Memory B cell (primary cell): Measurements from ENCODE around the gene TMTC2.

Experiments used
- ATAC-seq: fragments of 150-1000 bp; cut with Tn5 transposase; 2 replicates; pipeline ENCODE4 v1.10.0; 2021; ENCODE audit warnings: low read depth, mild to moderate bottlenecking, moderate library complexity
- DNase-seq, 2 donors: peaks; one replicate each; pipeline ENCODE4 v3.0.0; 2022; ENCODE audit warnings: low spot score in 2 of 2
- H3K27ac Mint-ChIP-seq: one replicate; pipeline ENCODE4 v1.8.0; 2022; ENCODE audit warnings: mild to moderate bottlenecking, moderate library complexity, mixed read lengths
- H3K27me3 Mint-ChIP-seq: one replicate; pipeline ENCODE4 v1.8.0; 2022; ENCODE audit warnings: mixed read lengths
- H3K36me3 Mint-ChIP-seq: one replicate; pipeline ENCODE4 v1.8.0; 2022; ENCODE audit warnings: mild to moderate bottlenecking, mixed read lengths
- H3K4me1 Mint-ChIP-seq: one replicate; pipeline ENCODE4 v1.8.0; 2022; ENCODE audit warnings: mixed read lengths
- H3K4me3 Mint-ChIP-seq: one replicate; pipeline ENCODE4 v1.8.0; 2022; ENCODE audit warnings: mild to moderate bottlenecking, moderate library complexity, mixed read lengths
- H3K9me3 Mint-ChIP-seq: one replicate; pipeline ENCODE4 v1.8.0; 2022; ENCODE audit warnings: mixed read lengths

The TMTC2 gene

GRCh38 chr12:82971584-82971983 lies 284.9 kb downstream of the TMTC2 start:
- no peak for ATAC-seq
- Mint-ChIP-seq H3K27me3 (no peaks in the 10 kb centered on the region), H3K27ac (no peak overlapping the region), H3K4me1 (no peaks in the 10 kb centered on the region), H3K36me3 (peaks cover 3% of the 10 kb centered on the region), H3K4me3 (no peak overlapping the region), H3K9me3 (no peaks in the 10 kb centered on the region)
- no peak for DNase-seq

GRCh38 chr12:82972624-82973023 lies 285.9 kb downstream of the TMTC2 start:
- ATAC-seq = no peak
- Mint-ChIP-seq H3K27ac (no peak overlapping the region), H3K4me3 (no peak overlapping the region), H3K9me3 (no peaks in the 10 kb centered on the region), H3K4me1 (no peaks in the 10 kb centered on the region), H3K36me3 (peaks cover 3% of the 10 kb centered on the region), H3K27me3 (no peaks in the 10 kb centered on the region)
- DNase-seq = no peak

- H3K27ac Mint-ChIP-seq = no peak overlapping the region
- H3K4me3 Mint-ChIP-seq = no peak overlapping the region
- DNase-seq = no peak
- H3K27me3 Mint-ChIP-seq = no peaks in the 10 kb centered on the region
- H3K9me3 Mint-ChIP-seq = no peaks in the 10 kb centered on the region
- peaks cover 3% of the 10 kb centered on the region for H3K36me3 Mint-ChIP-seq
- no peaks in the 10 kb centered on the region for H3K4me1 Mint-ChIP-seq
- ATAC-seq = no peak
These were observed 286.9 kb downstream of the TMTC2 start for GRCh38 chr12:82973592-82973991.

GRCh38 chr12:82981150-82981549 lies 294.4 kb downstream of the TMTC2 start:
- H3K9me3 Mint-ChIP-seq = no peaks in the 10 kb centered on the region
- no peak for ATAC-seq
- no peak overlapping the region for H3K27ac Mint-ChIP-seq
- H3K36me3 Mint-ChIP-seq = no peaks in the 10 kb centered on the region
- H3K4me1 Mint-ChIP-seq = no peaks in the 10 kb centered on the region
- H3K4me3 Mint-ChIP-seq = no peak overlapping the region
- DNase-seq = no peak
- H3K27me3 Mint-ChIP-seq = no peaks in the 10 kb centered on the region

GRCh38 chr12:82994117-82994516 lies 307.4 kb downstream of the TMTC2 start:
- Mint-ChIP-seq H3K36me3 (no peaks in the 10 kb centered on the region), H3K4me3 (no peak overlapping the region), H3K27ac (no peak overlapping the region), H3K27me3 (no peaks in the 10 kb centered on the region), H3K4me1 (no peaks in the 10 kb centered on the region), H3K9me3 (no peaks in the 10 kb centered on the region)
- no peak for DNase-seq
- no peak for ATAC-seq

- peaks cover 4% of the 10 kb centered on the region for H3K36me3 Mint-ChIP-seq
- no peaks in the 10 kb centered on the region for H3K4me1 Mint-ChIP-seq
- H3K9me3 Mint-ChIP-seq = peaks cover 2% of the 10 kb centered on the region
- ATAC-seq (no peak), DNase-seq (no peak)
- no peak overlapping the region for H3K27ac Mint-ChIP-seq
- no peak overlapping the region for H3K4me3 Mint-ChIP-seq
- no peaks in the 10 kb centered on the region for H3K27me3 Mint-ChIP-seq
These were observed 309.6 kb downstream of the TMTC2 start for GRCh38 chr12:82996168-82996812.

- ATAC-seq (no peak), DNase-seq (no peak)
- Mint-ChIP-seq H3K4me1 (no peaks in the 10 kb centered on the region), H3K36me3 (peaks cover 4% of the 10 kb centered on the region), H3K4me3 (no peak overlapping the region), H3K27ac (no peak overlapping the region), H3K27me3 (no peaks in the 10 kb centered on the region), H3K9me3 (peaks cover 2% of the 10 kb centered on the region)
These were observed 311.8 kb downstream of the TMTC2 start for GRCh38 chr12:82998509-82998908.

- Mint-ChIP-seq H3K9me3 (peaks cover 9% of the 10 kb centered on the region), H3K27ac (no peak overlapping the region), H3K4me1 (no peaks in the 10 kb centered on the region), H3K36me3 (peaks cover 9% of the 10 kb centered on the region), H3K27me3 (no peaks in the 10 kb centered on the region), H3K4me3 (no peak overlapping the region)
- no peak for ATAC-seq
- no peak for DNase-seq
These were observed 316.3 kb downstream of the TMTC2 start for GRCh38 chr12:83003026-83003425.

- H3K4me3 Mint-ChIP-seq = no peak overlapping the region
- peaks cover 22% of the 10 kb centered on the region for H3K9me3 Mint-ChIP-seq
- H3K27ac Mint-ChIP-seq = no peak overlapping the region
- H3K27me3 Mint-ChIP-seq = no peaks in the 10 kb centered on the region
- ATAC-seq (no peak), DNase-seq (no peak)
- H3K4me1 Mint-ChIP-seq = peaks cover 4% of the 10 kb centered on the region
- H3K36me3 Mint-ChIP-seq = peaks cover 19% of the 10 kb centered on the region
These were observed 319.0 kb downstream of the TMTC2 start for GRCh38 chr12:83005534-83006197.

- Mint-ChIP-seq H3K4me1 (peaks cover 4% of the 10 kb centered on the region), H3K9me3 (peaks cover 27% of the 10 kb centered on the region), H3K36me3 (peaks cover 19% of the 10 kb centered on the region), H3K4me3 (no peak overlapping the region), H3K27me3 (no peaks in the 10 kb centered on the region), H3K27ac (no peak overlapping the region)
- DNase-seq (no peak), ATAC-seq (no peak)
These were observed 322.0 kb downstream of the TMTC2 start for GRCh38 chr12:83008703-83009102.

GRCh38 chr12:83010169-83010804 lies 323.6 kb downstream of the TMTC2 start:
- ATAC-seq (no peak), DNase-seq (no peak)
- H3K36me3 Mint-ChIP-seq = peaks cover 19% of the 10 kb centered on the region
- no peak overlapping the region for H3K4me3 Mint-ChIP-seq
- no peaks in the 10 kb centered on the region for H3K27me3 Mint-ChIP-seq
- H3K4me1 Mint-ChIP-seq = peaks cover 4% of the 10 kb centered on the region
- peaks cover 27% of the 10 kb centered on the region for H3K9me3 Mint-ChIP-seq
- H3K27ac Mint-ChIP-seq = peak overlapping the region; percentile 29

- ATAC-seq (no peak), DNase-seq (no peak)
- Mint-ChIP-seq H3K9me3 (peaks cover 4% of the 10 kb centered on the region), H3K36me3 (no peaks in the 10 kb centered on the region), H3K27ac (no peak overlapping the region), H3K4me3 (no peak overlapping the region), H3K27me3 (no peaks in the 10 kb centered on the region), H3K4me1 (no peaks in the 10 kb centered on the region)
These were observed 328.9 kb downstream of the TMTC2 start for GRCh38 chr12:83015390-83016217.

GRCh38 chr12:83016218-83016835 lies 329.6 kb downstream of the TMTC2 start:
- Mint-ChIP-seq H3K27ac (no peak overlapping the region), H3K4me3 (no peak overlapping the region), H3K27me3 (no peaks in the 10 kb centered on the region), H3K9me3 (peaks cover 4% of the 10 kb centered on the region), H3K36me3 (no peaks in the 10 kb centered on the region), H3K4me1 (no peaks in the 10 kb centered on the region)
- ATAC-seq (no peak), DNase-seq (no peak)

GRCh38 chr12:83016991-83017390 lies 330.3 kb downstream of the TMTC2 start:
- no peak overlapping the region for H3K4me3 Mint-ChIP-seq
- H3K27me3 Mint-ChIP-seq = no peaks in the 10 kb centered on the region
- H3K4me1 Mint-ChIP-seq = no peaks in the 10 kb centered on the region
- H3K36me3 Mint-ChIP-seq = no peaks in the 10 kb centered on the region
- H3K27ac Mint-ChIP-seq = no peak overlapping the region
- ATAC-seq (no peak), DNase-seq (no peak)
- H3K9me3 Mint-ChIP-seq = peaks cover under 1% of the 10 kb centered on the region
